COR-L47 (cell line): ENCODE results near the gene RNPEP.
"Not testable (repeated sequence)": the region's sequence is repeated elsewhere in the genome, so short reads cannot be mapped to it uniquely, and the experiment has no call there.

Experiments used
- DNase-seq: peaks from one replicate; lab custom pipeline; 2025; lab: John Stamatoyannopoulos, UW

The RNPEP gene

DNA sequence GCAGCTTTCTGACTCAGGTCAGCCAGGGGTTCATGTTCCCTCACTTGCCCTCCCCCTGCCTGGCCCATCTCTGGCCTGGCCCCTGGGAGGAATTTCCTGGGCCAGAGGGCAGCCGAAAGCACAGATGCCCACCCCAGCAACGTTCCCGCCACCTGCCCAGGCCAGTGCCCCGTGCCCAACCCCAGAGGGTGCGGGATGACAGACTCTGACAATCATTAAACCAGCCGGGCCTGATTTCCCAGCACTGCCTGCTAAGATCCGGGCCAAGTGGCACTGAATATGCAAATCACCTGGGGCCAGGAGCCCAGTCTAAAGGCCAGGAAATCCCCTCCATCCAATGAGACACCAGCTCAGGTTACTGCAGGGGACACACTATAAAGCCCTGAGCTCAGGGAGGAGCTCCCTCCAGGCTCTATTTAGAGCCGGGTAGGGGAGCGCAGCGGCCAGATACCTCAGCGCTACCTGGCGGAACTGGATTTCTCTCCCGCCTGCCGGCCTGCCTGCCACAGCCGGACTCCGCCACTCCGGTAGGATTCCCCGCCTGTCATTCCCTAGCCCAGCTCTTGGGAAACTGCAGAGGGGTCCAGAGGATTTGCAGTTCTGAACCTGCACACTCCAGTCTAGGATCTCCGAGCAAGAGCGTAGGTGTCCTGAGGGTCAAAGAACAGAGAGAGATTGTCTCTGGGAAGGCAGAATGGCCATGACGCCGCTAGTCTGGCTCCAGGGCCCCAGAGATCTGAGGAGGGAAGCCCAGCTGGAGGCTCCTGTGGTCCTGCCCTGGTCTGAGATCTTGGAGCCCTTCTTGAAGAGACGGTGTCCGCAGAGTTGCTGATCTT lies 27.9 kb downstream of the RNPEP start, which contains the start of gene ELF3:
Gene ELF3, plus strand, starts transcription at position 408 of the 836 bp plus-strand sequence. CDS start 550 bp downstream, outside the sequence.
- DNase-seq: peak; percentile 42

DNA sequence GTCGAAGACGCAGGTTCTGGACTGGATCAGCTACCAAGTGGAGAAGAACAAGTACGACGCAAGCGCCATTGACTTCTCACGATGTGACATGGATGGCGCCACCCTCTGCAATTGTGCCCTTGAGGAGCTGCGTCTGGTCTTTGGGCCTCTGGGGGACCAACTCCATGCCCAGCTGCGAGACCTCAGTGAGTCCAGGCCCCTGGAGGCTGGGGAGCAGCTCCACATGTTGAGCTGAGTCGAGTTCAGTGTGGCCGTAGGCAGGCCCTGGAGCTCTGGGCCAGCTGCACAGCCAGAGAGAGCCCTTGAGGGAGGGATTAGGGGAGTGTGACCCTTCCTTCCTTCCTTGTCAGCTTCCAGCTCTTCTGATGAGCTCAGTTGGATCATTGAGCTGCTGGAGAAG lies 29.5 kb downstream of the RNPEP start:
- DNase-seq: no peak

DNA sequence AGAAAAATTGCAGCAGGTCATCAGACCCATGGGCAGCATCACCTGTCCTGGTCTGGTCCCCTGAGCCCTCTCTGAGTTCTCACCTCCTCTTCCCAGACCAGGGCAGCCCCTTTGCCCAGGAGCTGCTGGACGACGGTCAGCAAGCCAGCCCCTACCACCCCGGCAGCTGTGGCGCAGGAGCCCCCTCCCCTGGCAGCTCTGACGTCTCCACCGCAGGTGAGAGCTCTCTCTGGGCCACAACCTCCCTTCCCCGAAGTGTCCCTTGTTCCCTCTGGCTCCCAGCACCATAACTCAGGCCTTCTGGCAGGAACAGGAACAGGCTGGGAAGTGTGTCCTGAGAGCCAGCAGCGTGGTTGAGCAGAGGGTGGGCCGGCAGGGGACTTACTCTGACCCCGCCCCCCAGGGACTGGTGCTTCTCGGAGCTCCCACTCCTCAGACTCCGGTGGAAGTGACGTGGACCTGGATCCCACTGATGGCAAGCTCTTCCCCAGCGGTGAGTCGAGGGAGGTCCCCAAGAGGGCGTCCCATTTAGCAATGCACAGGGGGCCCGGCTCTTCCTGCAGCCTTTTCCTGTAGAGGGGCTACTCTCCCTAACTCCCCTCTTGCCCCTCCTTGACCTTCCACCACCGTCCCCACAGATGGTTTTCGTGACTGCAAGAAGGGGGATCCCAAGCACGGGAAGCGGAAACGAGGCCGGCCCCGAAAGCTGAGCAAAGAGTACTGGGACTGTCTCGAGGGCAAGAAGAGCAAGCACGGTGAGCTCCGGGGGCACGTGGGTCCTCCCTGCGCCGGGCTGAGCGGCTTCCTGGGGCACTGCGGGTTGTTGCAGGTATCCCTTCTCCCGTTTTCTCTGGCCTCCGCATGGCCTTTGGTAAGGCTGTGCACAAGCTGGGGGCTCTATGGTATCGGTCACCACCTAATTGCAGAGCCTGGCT lies 30.4 kb downstream of the RNPEP start:
- DNase-seq: no peak

DNA sequence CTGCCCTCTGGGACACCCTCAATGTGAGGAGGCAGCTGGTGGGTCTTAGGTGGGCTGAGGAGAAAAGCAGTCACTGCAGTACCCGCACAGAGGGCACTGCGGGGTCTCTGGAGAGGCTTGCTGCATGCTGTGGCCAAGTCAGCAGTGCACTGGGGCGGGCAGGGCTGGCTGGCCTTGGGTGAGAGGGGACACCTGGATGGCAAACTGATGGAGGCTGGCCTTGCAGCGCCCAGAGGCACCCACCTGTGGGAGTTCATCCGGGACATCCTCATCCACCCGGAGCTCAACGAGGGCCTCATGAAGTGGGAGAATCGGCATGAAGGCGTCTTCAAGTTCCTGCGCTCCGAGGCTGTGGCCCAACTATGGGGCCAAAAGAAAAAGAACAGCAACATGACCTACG lies 31.2 kb downstream of the RNPEP start:
- no peak for DNase-seq

- no peak for DNase-seq
Observed at GRCh38 chr1:202014060-202014459, 31.6 kb downstream of the RNPEP start.

GRCh38 chr1:202014915-202015661 lies 32.6 kb downstream of the RNPEP start:
- DNase-seq: no peak

- DNase-seq: no peak
Observed at GRCh38 chr1:202015662-202015937, 33.2 kb downstream of the RNPEP start.

DNA sequence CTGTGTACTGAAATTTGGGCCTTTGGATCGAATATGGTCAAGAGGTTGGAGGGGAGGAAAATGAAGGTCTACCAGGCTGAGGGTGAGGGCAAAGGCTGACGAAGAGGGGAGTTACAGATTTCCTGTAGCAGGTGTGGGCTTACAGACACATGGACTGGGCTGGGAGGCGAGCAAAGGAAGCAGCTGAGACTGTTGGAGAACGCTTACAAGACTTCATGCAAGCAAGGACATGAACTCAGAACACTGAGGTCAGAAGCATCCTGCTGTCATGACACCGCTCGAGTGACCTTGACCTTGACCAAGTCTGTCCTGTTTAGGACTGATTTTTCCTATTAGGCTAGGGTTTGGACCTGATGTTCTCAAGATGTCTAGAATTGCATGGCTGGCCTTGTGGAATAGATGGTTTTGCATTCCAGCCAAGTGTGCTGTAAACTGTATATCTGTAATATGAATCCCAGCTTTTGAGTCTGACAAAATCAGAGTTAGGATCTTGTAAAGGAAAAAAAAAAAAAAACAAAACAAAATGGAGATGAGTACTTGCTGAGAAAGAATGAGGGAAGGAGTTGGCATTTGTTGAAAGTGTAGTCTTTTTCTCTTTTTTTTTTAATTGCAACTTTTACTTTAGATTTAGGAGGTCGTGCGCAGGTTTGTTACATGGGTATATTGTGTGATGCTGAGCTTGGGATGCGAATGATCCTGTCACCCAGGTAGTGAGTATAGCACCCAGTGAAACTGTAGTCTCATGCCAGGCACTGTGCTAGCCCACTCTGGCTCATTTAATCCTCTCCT lies 33.8 kb downstream of the RNPEP start:
- no peak for DNase-seq

DNA sequence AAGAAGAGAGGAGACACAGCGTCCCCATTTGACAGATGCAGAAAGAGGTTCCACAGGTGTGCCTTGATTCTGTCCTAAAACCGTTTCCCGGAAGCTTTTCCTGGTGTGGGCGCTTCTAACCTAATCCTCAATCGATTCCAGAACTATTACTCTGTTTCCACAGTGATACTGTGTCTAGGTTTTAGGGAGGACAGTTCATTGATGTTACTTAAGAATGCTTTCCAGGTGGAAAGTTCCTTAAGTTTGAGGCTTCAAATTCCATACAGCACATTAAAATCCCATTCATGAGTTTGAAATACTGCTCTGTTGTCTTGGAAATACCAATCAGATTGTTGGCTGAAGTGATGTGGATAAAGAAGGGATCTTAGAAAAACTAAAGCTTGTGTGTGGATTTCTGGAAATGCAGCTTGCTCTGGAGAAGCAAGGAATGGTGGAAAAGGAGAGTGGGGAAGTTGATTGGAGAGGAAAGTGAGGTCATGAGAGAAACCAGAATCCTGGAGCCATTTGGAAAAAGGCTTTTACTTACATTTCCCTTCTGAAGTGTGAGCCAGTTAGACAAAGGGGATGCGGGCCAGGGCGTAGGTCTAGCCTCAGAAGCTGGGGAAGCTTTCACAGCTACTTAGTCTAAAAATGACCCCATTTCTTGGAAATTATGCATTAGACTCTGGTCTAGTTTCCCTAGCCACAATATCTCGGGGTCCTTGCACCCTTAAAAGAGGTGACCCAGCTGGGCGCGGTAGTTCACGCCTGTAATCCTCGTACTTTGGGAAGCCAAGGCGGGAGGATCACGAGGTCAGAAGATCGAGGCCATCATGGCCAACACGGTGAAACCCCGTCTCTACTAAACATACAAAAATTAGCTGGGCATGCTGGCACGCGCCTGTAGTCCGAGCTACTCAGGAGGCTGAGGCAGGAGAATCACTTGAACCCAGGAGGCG lies 34.6 kb downstream of the RNPEP start:
- DNase-seq: no peak

DNA sequence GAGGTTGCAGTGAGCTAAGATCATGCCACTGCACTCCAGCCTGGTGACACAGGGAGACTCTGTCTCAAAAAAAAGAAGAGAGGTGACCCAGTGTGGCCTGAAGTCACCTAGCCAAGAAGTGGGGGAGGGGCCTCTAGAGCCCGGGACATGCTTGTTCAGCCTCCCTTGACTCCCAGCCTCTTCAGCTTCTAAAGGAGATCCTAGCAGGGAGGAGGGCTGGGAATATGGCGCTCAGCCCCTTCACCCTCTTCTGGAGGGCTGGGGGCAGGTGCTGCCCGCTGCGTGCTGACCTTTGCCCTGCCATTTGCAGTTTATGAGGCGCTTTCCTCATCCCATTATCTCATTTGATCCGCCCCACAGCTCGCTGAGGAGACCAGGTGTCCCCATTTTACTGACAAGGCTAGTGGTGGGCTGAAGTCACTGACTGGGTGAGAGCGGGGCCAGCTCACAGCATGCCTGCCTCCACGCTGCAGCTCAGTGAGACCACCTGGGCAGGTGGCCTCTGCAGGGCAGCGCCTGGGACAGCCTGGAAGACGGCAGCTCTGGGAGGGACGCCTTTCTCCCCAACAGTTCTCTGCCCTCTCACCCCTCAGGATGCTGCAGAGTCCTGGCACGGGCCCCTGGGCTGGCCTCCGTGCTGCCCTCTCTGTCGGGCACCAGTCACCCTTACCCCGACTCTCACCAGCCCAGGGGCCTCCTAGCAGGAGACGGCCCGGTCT lies 35.5 kb downstream of the RNPEP start:
- DNase-seq: no peak

DNA sequence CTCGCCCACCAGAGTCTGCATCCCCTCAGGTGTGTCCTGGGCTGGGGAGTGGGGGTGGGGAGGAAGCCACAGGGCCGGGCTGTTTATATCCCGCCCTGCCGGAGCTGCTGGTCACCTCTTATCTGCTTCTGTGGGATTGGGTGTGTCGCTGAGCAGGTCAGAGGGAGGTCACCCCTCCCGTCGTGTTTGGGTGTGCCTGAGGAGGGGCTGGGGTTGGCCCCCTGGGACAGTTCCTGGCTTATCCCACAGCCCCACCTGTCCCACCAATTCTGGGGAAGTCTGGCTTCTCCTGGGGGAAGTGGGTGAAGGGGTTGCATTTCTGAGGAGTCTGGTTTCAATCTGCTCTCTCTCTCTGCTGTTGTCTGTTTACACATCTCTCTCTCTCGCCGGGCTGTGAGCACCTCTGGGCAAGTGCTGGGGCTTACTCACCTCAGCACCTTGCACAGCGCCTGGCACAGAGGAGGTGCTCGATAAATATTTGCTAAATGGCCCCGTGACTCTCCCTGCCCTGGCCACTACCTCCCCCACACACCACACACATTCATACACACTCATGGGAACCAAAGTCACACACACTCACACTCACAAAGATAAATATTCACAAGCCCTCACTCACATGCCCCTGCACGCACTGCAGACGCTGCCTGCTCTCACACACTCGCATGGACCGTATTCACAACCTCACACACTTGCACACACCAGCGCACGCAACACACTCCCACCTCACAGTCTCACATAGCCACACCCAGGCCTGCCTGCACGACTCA lies 36.2 kb downstream of the RNPEP start:
- DNase-seq: peak; percentile 50

GRCh38 chr1:202019235-202019558 lies 36.7 kb downstream of the RNPEP start:
- not testable (repeated sequence) for DNase-seq

- DNase-seq: peak; percentile 84
Observed at GRCh38 chr1:202023001-202023433, 40.6 kb downstream of the RNPEP start.

DNA sequence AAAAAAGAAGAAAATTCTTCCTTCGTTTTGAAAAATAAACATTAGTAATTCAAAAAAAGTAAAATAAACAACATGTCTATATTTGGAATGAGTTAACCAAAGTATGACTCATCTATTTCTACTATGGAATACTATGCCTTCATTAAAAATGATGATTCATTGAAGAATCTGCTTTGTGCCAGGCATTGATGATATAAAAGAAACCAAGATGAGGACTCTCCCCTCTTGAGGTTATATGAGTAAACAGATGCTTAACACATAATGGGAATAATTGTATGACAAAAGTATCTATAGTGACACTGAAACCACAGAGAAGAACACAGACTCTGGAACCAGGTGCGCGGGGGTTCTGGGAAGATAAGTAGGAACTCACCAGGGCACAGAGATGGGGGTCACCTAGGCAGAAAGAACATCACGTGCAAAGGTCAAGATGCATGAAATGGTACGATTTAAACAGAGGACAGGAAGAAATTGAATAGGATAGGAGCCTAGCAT lies 46.8 kb downstream of the RNPEP start:
- peak; percentile 76 for DNase-seq

GRCh38 chr1:202029727-202030126 lies 47.3 kb downstream of the RNPEP start:
- no peak for DNase-seq

GRCh38 chr1:202031796-202032195 lies 49.3 kb downstream of the RNPEP start:
- no peak for DNase-seq

DNA sequence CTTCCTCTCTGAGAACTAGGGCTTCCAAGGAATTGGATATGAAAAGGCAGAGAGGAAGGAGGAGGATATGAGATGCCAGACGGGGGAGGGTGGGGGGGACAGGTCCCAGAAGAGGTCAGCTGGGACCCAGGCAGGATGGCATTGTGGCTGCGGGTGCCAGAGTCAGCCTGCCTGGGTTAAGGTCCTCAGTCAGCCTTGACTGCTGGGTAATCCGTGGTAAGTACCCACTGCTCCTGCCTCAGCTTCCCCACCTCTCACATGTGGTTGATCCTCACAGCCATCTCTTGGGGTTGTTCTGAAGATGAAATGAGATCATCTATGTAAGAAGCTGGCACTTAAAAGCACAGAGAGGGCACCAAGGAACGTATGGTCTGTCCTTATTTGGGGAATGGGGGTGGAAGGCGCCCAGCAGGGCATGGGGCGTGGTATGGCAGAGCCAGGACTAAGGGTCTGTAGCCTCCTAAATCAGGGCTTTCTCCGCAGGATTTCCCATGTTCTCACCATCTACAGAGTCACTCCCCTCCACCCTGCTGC lies 51.8 kb downstream of the RNPEP start:
- no peak for DNase-seq

- DNase-seq: no peak
Observed at GRCh38 chr1:202034683-202035462, 52.4 kb downstream of the RNPEP start.
